ENCODE results near the gene DMKN.

DNA sequence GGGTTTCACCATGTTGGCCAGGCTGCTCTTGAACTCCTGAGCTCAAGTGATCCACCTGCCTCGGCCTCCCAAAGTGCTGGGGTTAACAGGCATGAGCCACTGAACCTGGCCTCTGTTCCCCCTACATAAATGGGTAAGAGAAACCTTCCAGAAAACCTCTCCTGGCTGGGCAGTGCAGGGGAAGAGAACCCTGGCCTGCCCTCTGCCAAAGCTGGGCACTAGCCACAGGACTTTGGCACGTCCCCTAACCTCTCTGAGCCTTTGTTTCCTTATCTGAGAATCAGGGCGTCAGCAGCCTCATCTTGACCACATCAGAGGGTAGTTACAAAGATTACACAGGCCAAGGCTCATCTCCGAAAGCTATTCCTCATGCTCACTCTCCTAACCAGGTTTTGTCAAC, 12.4 kb upstream of the DMKN start:
- no peak for TF ChIP-seq ZNF274 (IDR thresholded peaks at IDR 0.05; ENCODE audit: low read depth, low read length)
- no peak for TF ChIP-seq YY1 (IDR thresholded peaks at IDR 0.05; ENCODE audit: insufficient read depth, insufficient read length)
- TF ChIP-seq SUZ12 (IDR thresholded peaks at IDR 0.05; ENCODE audit: extremely low read depth, insufficient read depth, insufficient read length), result no peak
